ENCODE results near the gene BACH2.
A peak's percentile ranks its signal among the peaks of the same experiment; 100 is the strongest.

BACH2 gene

GRCh38 chr6:89956182-89956581 is 340.5 kb downstream of the BACH2 start:
- no peak for DNase-seq

GRCh38 chr6:89955364-89955763 is 341.3 kb downstream of the BACH2 start:
- DNase-seq, result no peak

- no peak for DNase-seq
Observed at GRCh38 chr6:89954721-89955148, 341.9 kb downstream of the BACH2 start.

DNA sequence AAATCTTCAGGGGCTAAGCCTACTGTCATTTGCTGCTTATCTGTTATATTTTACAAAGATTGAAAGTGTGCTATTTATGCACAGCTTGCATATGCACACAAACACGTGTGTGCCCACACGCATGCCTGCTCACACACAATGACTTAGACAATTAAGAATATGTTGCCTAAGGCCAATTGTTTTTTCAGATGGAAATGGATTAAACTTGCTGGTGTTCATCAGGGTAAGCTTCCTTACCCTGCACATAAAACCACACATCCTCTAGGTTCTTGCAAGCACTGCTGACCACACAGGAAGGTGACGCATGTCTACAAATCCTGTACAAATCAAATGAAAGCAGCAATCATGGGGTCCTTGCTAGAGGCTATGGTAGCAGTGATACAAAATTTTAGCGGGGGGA is 344.0 kb downstream of the BACH2 start:
- DNase-seq, result no peak

DNA sequence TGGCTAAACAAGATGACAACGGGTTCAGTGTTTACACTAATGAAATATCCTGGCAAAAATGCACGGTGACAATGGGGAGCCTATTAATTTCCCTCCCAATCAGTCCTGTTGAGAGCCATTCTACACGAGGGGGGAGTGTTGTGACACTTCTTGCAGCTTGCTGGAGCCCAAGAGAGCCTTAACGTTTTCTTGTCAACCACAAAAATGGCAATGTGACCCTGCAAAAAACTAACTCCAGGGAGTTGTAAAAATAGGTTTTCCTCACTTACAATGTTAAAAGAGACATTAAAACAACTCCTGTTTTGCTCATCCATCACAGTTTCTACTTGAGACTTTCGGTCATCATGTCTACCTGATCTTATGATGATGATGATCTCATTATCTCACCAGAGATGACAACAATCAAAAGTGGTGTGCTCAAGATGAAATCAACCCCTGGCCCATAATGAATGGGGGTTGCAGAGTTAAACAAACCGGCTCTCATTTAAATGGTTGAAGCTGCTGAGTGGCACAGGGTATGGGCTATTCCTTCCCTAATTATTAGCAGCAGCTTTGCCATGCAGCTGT is 344.5 kb downstream of the BACH2 start:
- no peak for DNase-seq

- DNase-seq, result peak; percentile 9 to 49
Observed at GRCh38 chr6:89951574-89952104, 345.0 kb downstream of the BACH2 start.

DNA sequence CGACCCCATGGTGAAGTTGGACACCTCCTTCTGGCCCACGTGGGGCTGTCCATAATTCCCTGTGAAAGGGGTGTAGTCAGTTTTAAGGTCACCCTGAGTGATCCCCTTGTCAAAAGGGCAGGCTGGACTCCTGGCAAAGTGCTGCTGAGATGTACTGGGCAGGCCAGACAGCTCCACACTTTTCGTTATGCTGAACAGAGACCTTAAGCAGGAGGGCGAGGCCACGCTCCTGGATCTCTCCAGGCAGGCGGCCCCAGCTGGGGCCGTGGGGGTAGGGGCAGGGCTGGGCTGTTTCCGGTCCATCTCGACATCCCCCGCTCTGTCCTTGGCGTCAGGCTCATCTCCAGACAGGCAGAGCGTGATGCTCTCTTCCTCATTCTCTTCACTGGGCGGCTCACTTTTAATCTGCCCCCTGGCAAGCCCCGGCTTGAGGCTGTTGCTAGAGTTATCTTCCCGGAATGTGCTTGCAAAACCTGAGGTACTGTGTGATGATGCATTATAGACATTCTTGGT is 345.7 kb downstream of the BACH2 start:
- DNase-seq, result no peak

- no peak for DNase-seq
Observed at GRCh38 chr6:89950446-89950845, 346.2 kb downstream of the BACH2 start.

GRCh38 chr6:89948876-89949275 is 347.8 kb downstream of the BACH2 start:
- DNase-seq, result no peak

DNA sequence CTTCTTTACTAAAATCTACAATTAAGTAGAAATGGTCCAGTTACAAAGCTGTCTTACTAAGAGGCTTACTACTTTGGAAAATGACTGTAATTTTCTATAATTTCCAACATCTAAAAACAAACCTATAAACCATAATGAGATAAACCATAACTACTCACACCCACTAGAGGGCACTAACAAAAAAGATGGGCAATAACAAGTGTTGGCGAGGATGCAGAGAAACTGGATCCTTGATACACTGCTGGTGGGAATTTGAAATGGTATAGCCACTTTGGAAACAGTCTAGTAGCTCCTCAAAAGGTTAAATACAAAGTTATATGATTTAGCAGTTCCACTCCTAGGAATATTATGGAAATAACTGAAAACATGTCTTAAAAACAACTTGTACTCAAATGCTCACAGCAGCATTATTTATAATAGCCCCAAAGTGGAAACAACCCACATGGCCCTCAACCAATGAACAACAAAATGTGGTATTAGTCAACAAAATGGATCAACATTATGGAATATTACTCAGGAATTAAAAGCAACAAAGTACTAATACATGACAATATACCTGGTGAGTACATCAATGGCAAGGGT is 351.7 kb downstream of the BACH2 start:
- peak in 1 of 2 experiments; percentile 31 for DNase-seq

- DNase-seq, result no peak
Observed at GRCh38 chr6:89944181-89944755, 352.4 kb downstream of the BACH2 start.

- no peak for DNase-seq
Observed at GRCh38 chr6:89942601-89943000, 354.0 kb downstream of the BACH2 start.

- DNase-seq, result no peak
Observed at GRCh38 chr6:89941763-89942497, 354.7 kb downstream of the BACH2 start.

GRCh38 chr6:89941031-89941762 is 355.4 kb downstream of the BACH2 start:
- peak; percentile 71 to 79 for DNase-seq

DNA sequence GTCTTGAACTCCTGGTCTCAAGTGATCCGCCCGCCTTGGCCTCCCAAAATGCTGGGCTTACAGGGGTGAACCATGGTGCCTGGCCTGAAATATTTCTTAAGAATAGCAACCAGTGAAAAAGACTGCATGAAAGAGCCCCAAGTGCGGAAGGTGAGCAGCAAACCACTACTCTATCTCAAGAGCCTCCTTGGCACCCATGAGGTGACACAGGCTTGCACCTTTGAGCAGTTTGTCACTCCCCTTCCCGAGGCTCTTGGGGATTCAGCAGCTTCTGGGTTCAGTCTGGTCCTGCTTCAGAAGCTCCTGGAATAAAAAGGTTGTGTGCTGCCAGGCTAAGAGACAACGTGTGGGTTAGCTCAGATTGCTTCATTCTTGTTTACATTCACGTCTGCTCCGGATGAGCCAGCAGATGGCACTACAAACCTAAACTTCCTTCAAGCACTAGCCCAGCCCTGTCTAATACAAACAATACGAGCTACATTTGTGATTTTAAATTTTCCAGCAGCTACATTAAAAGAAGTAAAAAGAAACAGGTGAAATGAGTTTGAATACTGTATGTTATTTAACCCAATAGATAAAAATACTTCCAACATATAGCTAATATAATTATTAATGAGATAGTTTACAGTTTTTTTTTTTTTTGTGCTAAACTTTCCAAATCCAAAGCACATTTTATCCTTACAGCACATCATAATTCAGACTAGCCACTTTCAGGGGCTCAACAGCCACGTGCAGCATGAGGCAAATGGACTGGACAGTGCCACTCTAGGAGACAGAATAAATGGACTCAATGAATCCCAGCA is 356.2 kb downstream of the BACH2 start:
- peak; percentile 74 to 89 for DNase-seq

GRCh38 chr6:89939144-89939543 is 357.5 kb downstream of the BACH2 start:
- no peak for DNase-seq

GRCh38 chr6:89938014-89938413 is 358.6 kb downstream of the BACH2 start:
- no peak for DNase-seq

DNA sequence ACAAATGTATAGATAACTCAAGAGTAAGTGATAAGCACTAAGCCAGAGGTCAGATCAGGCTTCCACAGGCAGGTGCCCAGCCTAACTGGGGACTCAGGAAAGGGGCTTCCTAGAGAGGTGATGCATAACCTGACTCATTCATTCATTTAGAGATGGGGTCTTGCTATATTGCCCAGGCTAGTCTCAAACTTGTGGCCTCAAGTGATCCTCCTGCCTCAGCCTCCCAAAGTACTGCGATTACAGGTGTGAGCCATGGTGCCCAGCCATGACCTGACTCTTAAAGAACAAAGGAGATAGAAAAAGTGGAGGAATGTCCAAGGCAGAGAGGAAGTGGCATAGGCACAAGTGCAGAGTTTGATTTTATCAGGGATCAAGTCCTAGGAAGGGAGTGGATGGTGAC is 360.5 kb downstream of the BACH2 start:
- DNase-seq, result no peak

- no peak for DNase-seq
Observed at GRCh38 chr6:89934685-89935366, 361.8 kb downstream of the BACH2 start.

DNA sequence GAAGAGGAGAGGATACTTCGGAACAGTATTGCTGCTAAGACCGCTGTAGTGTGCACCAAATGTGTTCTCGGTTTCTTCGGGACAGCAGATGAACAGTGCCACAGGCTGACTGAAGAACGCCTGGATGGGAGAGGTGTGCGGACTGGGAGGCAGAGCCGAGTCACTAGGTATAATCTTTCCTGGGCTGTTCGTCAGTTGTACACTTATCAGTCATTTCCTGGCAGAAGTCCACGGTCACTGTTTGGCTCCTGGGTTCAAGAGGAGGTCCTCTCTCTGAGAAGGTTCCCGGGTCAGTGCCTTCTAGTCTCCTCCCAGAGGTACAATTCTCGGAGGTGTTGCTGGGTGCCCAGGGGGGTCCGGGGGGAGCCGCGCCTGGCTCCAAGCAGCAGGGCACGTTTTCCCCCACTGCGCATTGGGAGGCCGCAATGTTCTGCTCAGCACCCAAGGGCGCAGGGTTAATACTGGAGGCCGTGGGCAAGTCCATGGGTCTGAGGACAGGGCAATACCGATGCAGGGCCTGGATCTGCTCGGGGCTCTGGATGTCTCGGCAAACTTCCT is 364.3 kb downstream of the BACH2 start:
- DNase-seq, result no peak

- no peak for DNase-seq
Observed at GRCh38 chr6:89930789-89931188, 365.9 kb downstream of the BACH2 start.

Measured in NCI-H526 (cell line).